ENCODE measurements around the gene EEF2K. TPM values are rescaled to one million over a fixed set of nuclear protein-coding genes. Genes with fewer than 3 reads are reported as not detected.

EEF2K gene
- total RNA-seq, 1 experiment from 2014 or later: 11.2 TPM

DNA sequence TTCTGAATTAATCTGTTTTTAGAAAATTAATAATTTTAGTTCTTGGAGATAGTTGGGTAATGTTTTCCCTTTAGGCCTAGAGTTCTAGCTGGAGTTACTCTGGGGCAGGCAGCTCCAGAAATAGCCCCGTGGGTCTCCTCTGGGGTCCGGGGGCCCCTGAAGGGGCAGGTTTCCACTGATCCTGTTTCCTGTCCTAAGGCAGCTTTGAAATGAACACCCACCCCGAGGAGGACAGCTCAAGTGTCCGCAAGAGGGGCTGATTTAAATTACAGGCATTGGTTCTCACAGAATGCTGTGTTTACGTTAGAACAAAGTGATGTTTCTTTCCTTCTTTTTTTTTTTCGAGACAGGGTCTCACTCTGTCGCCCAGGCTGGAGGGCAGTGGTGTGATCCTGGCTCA, 23.8 kb downstream of the EEF2K start:
- DNase-seq (ENCODE audit: low read depth in 1 of 2, low spot score in 2 of 2): no peak
- H3K27ac ChIP-seq: no peak overlapping the region
- no peaks in the 10 kb centered on the region for H3K4me1 ChIP-seq (replicated peaks)
- H3K27me3 ChIP-seq (replicated peaks): no peaks in the 10 kb centered on the region
- H3K9me3 ChIP-seq (replicated peaks): no peaks in the 10 kb centered on the region
- H3K36me3 ChIP-seq: peaks cover 11% of the 10 kb centered on the region
- H3K4me3 ChIP-seq: no peak overlapping the region

DNA sequence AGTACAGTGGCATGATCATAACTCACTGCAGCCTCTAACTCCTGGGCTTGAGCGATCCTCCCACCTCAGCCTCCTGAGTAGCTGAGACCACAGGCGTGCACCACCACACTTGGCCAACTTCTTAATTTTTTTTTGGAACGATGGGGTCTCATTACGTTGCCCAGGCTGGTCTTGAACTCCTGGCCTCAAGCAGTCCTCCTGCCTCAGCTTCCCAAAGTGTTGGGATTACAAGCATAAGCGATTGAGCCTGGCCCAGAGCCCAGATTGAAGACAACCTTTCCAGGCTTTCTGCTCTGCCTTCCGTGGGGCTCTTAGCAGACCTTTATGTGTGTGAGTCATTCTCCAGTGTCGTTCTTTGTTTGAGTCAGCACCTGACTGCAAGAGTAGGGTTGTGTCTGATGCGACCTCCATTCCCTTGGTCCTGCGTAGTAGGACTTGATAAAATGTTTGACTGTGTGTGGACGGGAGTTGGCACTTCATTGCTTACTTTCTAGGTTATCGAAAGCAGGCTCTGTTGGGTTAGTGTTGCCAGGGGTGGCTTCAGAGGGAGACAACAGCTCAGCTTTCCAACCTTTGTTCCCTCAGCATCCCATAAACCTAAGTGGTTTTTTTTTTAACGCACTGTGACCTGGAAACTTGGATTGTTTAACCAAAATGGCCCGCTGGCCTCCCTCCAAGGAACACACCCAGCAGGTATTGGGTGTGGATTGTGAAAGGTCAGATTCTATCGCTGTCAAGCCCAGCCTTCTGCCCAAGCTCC, 26.4 kb downstream of the EEF2K start:
- no peak overlapping the region for H3K4me3 ChIP-seq
- no peak overlapping the region for H3K27ac ChIP-seq
- peaks cover 8% of the 10 kb centered on the region for H3K36me3 ChIP-seq
- DNase-seq (ENCODE audit: low read depth in 1 of 2, low spot score in 2 of 2): no peak
- H3K4me1 ChIP-seq (replicated peaks): no peaks in the 10 kb centered on the region
- no peaks in the 10 kb centered on the region for H3K27me3 ChIP-seq (replicated peaks)
- H3K9me3 ChIP-seq (replicated peaks): no peaks in the 10 kb centered on the region

DNA sequence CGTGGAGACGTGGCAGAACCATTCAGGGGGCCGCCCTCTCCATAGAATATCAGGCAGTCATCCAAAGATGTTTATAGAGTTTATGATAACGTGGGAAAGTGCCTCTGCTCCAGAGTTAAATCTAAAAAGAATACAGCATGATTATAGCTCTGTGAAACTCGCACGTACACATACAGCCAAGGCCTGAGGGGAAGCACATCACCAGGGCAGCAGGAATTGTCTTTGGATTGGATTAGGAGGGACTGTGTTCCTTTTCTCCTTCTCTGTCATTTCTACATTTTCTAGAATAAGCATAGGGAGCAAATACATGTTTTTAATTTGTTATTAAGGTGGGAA, 26.9 kb downstream of the EEF2K start:
- H3K36me3 ChIP-seq: peaks cover 9% of the 10 kb centered on the region
- no peaks in the 10 kb centered on the region for H3K9me3 ChIP-seq (replicated peaks)
- no peaks in the 10 kb centered on the region for H3K4me1 ChIP-seq (replicated peaks)
- no peaks in the 10 kb centered on the region for H3K27me3 ChIP-seq (replicated peaks)
- DNase-seq (ENCODE audit: low read depth in 1 of 2, low spot score in 2 of 2): no peak
- no peak overlapping the region for H3K4me3 ChIP-seq
- H3K27ac ChIP-seq: no peak overlapping the region

DNA sequence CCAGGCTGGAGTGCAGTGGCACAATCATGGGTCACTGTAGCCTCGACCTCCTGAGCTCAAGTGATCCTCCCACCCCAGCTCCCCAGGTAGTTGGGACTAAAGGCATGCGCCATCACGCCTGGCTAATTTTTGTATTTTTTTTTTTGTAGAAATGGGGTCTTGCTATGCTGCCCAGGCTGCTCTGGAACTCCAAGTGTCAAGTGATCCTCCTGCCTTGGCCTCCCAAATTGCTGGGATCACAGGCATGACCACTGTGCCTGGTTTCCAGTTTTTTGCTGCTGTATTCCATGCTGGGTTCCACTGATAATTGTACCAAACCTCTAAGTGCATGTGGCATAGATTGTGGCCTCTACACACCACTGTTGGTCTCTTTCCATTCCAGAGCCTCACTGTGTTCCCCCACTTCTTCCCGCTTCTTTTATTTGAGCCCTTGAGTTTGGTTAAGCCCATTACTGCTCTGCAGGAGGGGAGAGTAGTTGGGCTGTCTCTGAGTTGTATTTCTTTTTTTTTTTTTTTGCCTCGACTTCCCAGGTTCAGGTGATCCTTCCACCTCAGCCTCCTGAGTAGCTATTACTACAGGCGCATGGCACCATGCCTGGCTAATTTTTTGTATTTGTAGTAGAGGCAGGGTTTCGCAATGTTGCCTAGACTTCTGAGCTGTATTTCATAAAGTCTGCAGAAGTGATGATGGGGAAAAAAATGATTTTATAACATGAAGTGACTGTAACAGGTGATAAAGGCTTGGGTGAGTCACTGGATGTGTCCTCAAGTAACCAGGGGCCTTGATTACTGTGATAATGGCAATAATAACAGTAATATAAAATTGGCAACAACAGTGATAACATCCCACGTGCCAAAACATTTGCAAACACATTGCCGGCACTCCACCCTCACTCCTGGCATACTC, 30.0 kb downstream of the EEF2K start:
- no peaks in the 10 kb centered on the region for H3K9me3 ChIP-seq (replicated peaks)
- no peak overlapping the region for H3K27ac ChIP-seq
- no peaks in the 10 kb centered on the region for H3K4me1 ChIP-seq (replicated peaks)
- peaks cover 4% of the 10 kb centered on the region; the same call in 1 of the 2 replicates for H3K36me3 ChIP-seq
- no peaks in the 10 kb centered on the region for H3K27me3 ChIP-seq (replicated peaks)
- H3K4me3 ChIP-seq: no peak overlapping the region
- DNase-seq (ENCODE audit: low read depth in 1 of 2, low spot score in 2 of 2): no peak

DNA sequence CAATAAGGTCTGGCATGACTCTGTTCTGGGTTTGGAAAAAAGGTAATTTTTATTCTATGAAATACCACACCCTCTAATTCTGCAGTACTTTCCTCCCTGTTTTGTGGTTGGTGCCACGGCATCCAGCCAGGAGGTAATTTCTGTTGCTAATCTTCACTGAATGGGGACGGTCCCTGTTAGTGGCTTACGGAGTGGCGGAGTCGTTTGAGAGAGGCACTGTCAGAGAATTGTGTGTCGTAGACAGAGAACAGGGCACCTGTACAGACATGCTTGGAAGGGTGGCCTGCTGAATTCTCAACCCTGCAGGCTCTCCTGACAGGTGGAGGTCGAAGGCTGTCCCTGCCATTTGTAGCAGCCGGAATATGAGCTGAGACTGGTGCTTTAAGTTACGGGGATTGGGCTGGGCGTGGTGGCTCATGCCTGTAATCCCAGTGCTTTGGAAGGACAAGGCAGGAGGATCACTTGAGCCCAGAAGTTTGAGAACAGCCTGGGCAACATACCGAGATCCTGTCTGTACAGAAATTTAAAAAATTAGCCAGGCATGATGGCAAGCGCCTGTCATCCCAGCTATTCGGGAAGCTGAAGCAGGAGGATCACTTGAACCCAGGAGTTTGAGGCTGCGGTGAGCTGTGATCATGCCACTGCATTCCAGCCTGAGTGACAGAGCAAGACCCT, 33.2 kb downstream of the EEF2K start:
- Histone ChIP-seq H3K4me1 (replicated peaks) (no peaks in the 10 kb centered on the region), H3K4me3 (no peak overlapping the region), H3K9me3 (replicated peaks) (no peaks in the 10 kb centered on the region), H3K36me3 (peaks cover 4% of the 10 kb centered on the region; the same call in 1 of the 2 replicates), H3K27me3 (replicated peaks) (no peaks in the 10 kb centered on the region), H3K27ac (no peak overlapping the region)
- no peak for DNase-seq (ENCODE audit: low read depth in 1 of 2, low spot score in 2 of 2)

DNA sequence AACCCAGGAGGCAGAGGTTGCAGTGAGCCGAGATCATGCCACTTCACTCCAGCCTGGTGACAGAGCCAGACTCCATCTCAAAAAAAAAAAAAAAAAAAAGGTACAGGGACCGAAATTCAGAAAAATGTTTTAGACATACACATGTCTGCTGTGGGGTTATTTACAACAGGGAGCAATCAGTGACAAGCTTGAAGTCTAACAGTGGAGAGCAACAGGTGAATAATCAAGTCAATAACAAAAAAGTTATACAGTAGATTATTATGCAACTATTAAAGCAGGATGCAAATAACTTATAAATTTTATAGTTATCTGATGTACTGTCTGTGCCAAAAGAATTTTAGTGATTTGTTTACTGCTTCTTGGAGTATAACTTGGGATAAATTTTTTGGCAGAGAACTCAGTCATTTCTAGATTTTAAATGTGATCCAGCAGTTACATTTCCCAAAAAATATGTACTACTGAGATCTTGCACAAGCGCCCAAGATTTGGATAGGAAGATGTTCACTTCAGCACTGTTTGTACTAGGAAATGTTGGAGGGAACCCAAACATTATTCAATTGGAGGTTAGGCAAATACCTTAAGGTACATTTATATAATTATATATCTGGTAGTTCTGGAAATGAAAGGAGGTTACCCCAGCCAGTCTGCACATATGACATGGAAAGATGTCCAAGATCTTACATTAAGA, 34.1 kb downstream of the EEF2K start:
- no peak for DNase-seq (ENCODE audit: low read depth in 1 of 2, low spot score in 2 of 2)
- Histone ChIP-seq H3K36me3 (peaks cover 4% of the 10 kb centered on the region; the same call in 1 of the 2 replicates), H3K27ac (no peak overlapping the region), H3K4me3 (no peak overlapping the region), H3K27me3 (replicated peaks) (no peaks in the 10 kb centered on the region), H3K9me3 (replicated peaks) (no peaks in the 10 kb centered on the region), H3K4me1 (replicated peaks) (no peaks in the 10 kb centered on the region)

DNA sequence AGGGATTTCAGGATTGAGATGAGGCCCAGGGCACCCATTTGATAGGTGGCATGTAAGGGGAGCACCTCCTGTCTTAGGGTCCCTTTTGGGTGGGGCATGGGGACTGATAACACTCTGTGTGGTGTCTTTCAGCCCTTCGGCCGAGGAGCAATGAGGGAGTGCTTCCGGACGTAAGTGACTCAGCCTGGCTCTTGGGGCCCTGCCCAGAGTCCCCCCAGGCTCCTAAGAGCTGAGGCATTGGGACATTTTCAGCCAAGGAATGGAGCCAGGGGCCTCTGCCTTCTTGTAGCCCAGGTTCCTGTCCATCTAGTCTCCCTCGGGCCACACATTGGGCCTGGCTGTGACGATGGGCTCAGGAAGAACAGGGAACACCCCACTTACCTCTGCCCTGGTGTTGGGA, 44.4 kb downstream of the EEF2K start:
- no peak overlapping the region for H3K4me3 ChIP-seq
- peaks cover 18% of the 10 kb centered on the region for H3K36me3 ChIP-seq
- DNase-seq (ENCODE audit: low read depth in 1 of 2, low spot score in 2 of 2): no peak

DNA sequence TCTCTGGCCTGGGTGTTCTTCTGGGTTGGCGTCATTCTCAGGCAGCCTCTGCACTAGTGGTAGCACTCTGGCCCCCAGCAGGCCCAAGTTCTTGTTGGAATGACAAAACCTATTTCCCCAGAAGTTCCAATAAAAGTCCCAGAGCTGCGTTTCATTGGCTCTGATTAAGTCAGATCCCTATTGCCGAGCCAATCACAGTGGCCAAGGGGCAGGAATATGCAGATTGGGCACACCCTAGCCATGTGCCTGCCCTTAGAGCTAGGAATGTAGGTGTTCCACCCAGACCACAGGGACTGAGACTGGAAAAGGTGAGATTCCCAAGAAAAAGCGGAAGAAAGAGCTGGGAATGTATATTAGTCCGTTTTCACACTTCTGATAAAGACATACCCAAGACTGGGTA, 46.2 kb downstream of the EEF2K start:
- Histone ChIP-seq H3K36me3 (peaks cover 26% of the 10 kb centered on the region), H3K27me3 (replicated peaks) (no peaks in the 10 kb centered on the region), H3K9me3 (replicated peaks) (no peaks in the 10 kb centered on the region), H3K27ac (no peak overlapping the region), H3K4me1 (replicated peaks) (no peaks in the 10 kb centered on the region), H3K4me3 (no peak overlapping the region)
- no peak for DNase-seq (ENCODE audit: low read depth in 1 of 2, low spot score in 2 of 2)

More for the DNA sequence above, 44.4 kb downstream of the EEF2K start:
- no peaks in the 10 kb centered on the region for H3K27me3 ChIP-seq (replicated peaks)
- H3K9me3 ChIP-seq (replicated peaks): no peaks in the 10 kb centered on the region
- no peaks in the 10 kb centered on the region for H3K4me1 ChIP-seq (replicated peaks)
- no peak overlapping the region for H3K27ac ChIP-seq

DNA sequence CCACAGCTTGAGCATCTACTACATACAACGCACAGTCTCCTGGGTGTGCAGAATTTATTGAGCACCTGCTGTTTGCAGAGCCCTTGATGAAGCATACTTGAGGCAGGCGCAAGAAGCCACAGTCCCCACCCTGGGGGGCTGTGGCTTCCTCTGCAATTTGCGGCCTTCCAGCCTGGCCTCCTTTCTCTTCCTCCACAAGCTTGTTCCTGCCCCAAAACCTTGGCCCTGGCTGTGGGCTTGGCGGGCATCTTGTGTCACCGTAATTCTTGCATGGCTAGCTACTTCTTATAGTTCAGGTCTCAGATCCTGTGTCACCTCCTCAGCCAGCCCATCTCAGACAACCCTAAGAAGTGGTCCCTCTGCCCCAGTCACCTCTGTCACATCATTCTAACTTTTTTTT, 47.2 kb downstream of the EEF2K start:
- Histone ChIP-seq H3K4me1 (replicated peaks) (no peaks in the 10 kb centered on the region), H3K9me3 (replicated peaks) (no peaks in the 10 kb centered on the region), H3K27ac (no peak overlapping the region), H3K27me3 (replicated peaks) (no peaks in the 10 kb centered on the region), H3K4me3 (no peak overlapping the region), H3K36me3 (peaks cover 30% of the 10 kb centered on the region)
- DNase-seq (ENCODE audit: low read depth in 1 of 2, low spot score in 2 of 2): no peak

DNA sequence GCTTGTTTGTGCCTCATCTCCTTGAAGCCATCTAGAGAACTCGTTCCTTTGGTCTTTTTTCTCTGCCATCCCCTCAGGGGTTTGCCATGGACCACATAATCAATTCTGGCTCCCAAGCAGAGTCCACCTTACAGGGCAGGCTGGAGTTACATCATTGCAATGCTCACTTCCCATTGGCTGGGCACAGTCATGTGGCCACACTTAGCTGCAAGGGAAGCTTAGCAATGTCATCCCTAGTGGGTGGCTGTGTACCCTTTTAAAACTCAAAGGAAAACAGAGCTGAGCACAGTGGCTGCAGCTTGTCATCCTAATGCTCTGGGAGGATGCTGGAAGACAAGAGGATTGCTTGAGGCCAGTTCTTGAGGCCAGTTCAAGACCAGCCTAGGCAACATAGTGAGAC, 49.3 kb downstream of the EEF2K start:
- no peak overlapping the region for H3K27ac ChIP-seq
- no peaks in the 10 kb centered on the region for H3K27me3 ChIP-seq (replicated peaks)
- H3K9me3 ChIP-seq (replicated peaks): no peaks in the 10 kb centered on the region
- peaks cover 30% of the 10 kb centered on the region for H3K36me3 ChIP-seq
- no peak overlapping the region for H3K4me3 ChIP-seq
- no peak for DNase-seq (ENCODE audit: low read depth in 1 of 2, low spot score in 2 of 2)
- H3K4me1 ChIP-seq (replicated peaks): no peaks in the 10 kb centered on the region

DNA sequence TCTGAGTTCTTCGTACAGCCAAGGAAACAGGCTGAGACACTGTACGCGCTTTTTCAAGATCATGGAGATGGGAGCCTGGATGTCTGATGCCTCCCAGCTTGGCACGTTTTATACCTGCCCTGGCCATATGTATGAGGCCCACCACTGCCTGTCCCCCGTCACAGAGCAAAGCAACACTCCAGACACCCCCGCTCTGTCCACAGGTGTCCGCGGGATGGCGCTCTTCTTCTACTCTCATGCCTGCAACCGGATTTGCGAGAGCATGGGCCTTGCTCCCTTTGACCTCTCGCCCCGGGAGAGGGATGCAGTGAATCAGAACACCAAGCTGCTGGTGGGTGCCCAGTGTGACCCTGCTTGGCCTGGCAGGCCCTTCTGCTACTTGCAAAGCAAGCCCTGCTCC, 51.4 kb downstream of the EEF2K start:
- peaks cover 4% of the 10 kb centered on the region; the same call in 1 of the 2 replicates for H3K4me1 ChIP-seq (replicated peaks)
- no peaks in the 10 kb centered on the region for H3K9me3 ChIP-seq (replicated peaks)
- no peak for DNase-seq (ENCODE audit: low read depth in 1 of 2, low spot score in 2 of 2)
- H3K27me3 ChIP-seq (replicated peaks): no peaks in the 10 kb centered on the region
- H3K27ac ChIP-seq: no peak overlapping the region
- no peak overlapping the region for H3K4me3 ChIP-seq
- peaks cover 26% of the 10 kb centered on the region for H3K36me3 ChIP-seq

DNA sequence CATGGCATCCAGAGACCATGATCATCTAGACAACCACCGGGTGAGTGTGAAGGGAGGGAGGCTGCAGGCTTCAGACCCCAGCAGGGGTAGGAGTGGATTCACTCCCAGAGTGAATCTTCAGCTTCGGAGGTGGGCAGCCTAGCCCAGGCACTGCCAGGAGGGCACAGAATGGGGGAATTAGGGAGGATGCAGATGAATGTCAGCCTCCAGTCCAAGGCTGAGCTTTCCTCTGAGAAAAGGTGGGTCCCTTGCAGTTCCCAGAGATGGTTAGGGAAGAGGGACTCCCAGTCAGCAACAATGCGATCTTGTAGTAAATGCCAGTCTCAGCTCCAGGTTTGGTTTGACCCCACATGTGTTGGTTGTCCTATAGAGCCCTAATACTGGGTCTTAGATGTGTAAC, 54.4 kb downstream of the EEF2K start:
- Histone ChIP-seq H3K4me1 (replicated peaks) (peaks cover 4% of the 10 kb centered on the region; the same call in 1 of the 2 replicates), H3K27me3 (replicated peaks) (no peaks in the 10 kb centered on the region), H3K4me3 (no peak overlapping the region), H3K36me3 (peaks cover 22% of the 10 kb centered on the region), H3K27ac (no peak overlapping the region), H3K9me3 (replicated peaks) (no peaks in the 10 kb centered on the region)
- DNase-seq (ENCODE audit: low read depth in 1 of 2, low spot score in 2 of 2): no peak

DNA sequence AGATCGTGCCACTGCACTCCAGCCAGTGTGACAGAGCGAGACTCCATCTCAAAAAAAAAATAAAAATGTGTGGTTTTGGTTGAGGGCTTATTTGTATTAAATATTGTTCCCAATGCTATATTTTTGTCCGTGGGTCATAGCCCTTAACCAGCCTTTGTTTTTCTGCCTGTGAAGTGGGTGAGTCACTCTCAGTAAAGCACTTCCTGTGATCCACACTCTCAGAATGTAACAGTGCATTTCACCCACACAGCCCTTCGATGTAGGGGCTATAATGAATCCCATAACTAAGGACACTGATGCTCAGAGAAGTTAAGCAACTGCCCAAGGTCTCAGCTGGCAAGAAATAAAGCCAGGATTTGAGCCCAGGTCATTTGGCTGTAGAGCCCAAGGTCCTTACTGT, 56.4 kb downstream of the EEF2K start:
- Histone ChIP-seq H3K36me3 (peaks cover 17% of the 10 kb centered on the region), H3K9me3 (replicated peaks) (no peaks in the 10 kb centered on the region), H3K4me3 (no peak overlapping the region), H3K27ac (no peak overlapping the region), H3K27me3 (replicated peaks) (no peaks in the 10 kb centered on the region), H3K4me1 (replicated peaks) (peaks cover 4% of the 10 kb centered on the region; the same call in 1 of the 2 replicates)
- DNase-seq (ENCODE audit: low read depth in 1 of 2, low spot score in 2 of 2): peak in 1 of 2 experiments; percentile 33
